ENCODE measurements around the gene RAB2B. TPM values are rescaled to one million over a fixed set of nuclear protein-coding genes. Genes with fewer than 3 reads are reported as not detected.

RAB2B gene
- total and polyA plus RNA-seq, 4 donors = 14.8 to 42.7 (median 20.4) TPM

DNA sequence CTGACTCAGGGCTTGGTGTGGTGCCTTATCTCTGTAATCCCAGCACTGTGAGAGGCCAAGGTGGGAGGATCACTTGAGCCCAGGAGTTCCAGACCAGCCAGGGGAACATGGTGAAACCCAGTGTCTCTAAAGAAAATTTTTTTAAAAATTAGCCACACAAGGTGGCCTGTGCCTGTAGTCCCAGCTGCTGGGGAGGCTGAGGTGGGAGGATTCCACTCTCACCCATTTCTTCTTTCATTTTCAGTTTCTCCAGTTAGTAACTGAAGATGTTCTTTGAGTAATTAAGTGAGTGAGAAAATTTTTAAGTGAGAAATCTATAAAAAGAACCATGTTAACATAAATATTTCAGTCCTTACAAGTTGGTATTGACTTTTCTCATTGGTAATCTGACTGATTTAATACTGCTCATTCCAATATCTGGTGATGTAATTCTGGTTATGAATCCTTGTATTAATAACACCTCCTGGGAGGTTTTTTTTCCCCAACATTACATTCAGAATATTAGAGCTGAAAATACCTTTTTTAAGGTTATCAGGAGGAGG, 28.3 kb upstream of the RAB2B start:
- DNase-seq = no peak
- no peaks in the 10 kb centered on the region for H3K9me3 ChIP-seq (ENCODE audit: control insufficient read depth in 4 of 4, insufficient read depth in 3 of 4, low read length in 3 of 4)
- peaks cover 0 to 9% (median 4%) of the 10 kb centered on the region in 5 donors for H3K4me1 ChIP-seq (ENCODE audit: control insufficient read depth in 5 of 5, insufficient read depth in 5 of 5, low read length in 5 of 5)
- no peak overlapping the region for H3K9ac ChIP-seq (ENCODE audit: insufficient read depth in 1 of 2, low read length in 2 of 2)
- ATAC-seq (ENCODE audit: insufficient read depth, low FRiP score) = no peak
- H3K27me3 ChIP-seq (ENCODE audit: control insufficient read depth in 3 of 3, insufficient read depth in 3 of 3, low read length in 2 of 3) = no peaks in the 10 kb centered on the region
- no peak overlapping the region for H3K4me3 ChIP-seq
- TF ChIP-seq CTCF (IDR thresholded peaks at IDR 0.05; ENCODE audit: control extremely low read depth, extremely low read depth) = no peak
- no peak overlapping the region for H3K27ac ChIP-seq (ENCODE audit: low read depth in 1 of 2, low read length in 1 of 2)
- peaks cover 16 to 42% (median 22%) of the 10 kb centered on the region in 4 donors for H3K36me3 ChIP-seq (ENCODE audit: control insufficient read depth in 4 of 4, insufficient read depth in 4 of 4, low read length in 4 of 4)

- no peak overlapping the region for H3K4me3 ChIP-seq
- WGBS, 2 donors = 94 to 98% methylated on average over 4 of the region's 4 CpGs
- H3K36me3 ChIP-seq (ENCODE audit: control insufficient read depth in 4 of 4, insufficient read depth in 4 of 4, low read length in 4 of 4) = peaks cover 24 to 56% (median 33%) of the 10 kb centered on the region in 4 donors
- TF ChIP-seq CTCF (IDR thresholded peaks at IDR 0.05; ENCODE audit: control extremely low read depth, extremely low read depth) = no peak
- H3K9ac ChIP-seq (ENCODE audit: insufficient read depth in 1 of 2, low read length in 2 of 2) = no peak overlapping the region
- no peak overlapping the region for H3K27ac ChIP-seq (ENCODE audit: low read depth in 1 of 2, low read length in 1 of 2)
- H3K27me3 ChIP-seq (ENCODE audit: control insufficient read depth in 3 of 3, insufficient read depth in 3 of 3, low read length in 2 of 3) = no peaks in the 10 kb centered on the region
- H3K9me3 ChIP-seq (ENCODE audit: control insufficient read depth in 4 of 4, insufficient read depth in 3 of 4, low read length in 3 of 4) = no peaks in the 10 kb centered on the region
- H3K4me1 ChIP-seq (ENCODE audit: control insufficient read depth in 5 of 5, insufficient read depth in 5 of 5, low read length in 5 of 5) = no peaks in the 10 kb centered on the region
- DNase-seq (no peak), ATAC-seq (ENCODE audit: insufficient read depth, low FRiP score) (no peak)
These were observed 26.6 kb upstream of the RAB2B start for GRCh38 chr14:21503376-21503775.

DNA sequence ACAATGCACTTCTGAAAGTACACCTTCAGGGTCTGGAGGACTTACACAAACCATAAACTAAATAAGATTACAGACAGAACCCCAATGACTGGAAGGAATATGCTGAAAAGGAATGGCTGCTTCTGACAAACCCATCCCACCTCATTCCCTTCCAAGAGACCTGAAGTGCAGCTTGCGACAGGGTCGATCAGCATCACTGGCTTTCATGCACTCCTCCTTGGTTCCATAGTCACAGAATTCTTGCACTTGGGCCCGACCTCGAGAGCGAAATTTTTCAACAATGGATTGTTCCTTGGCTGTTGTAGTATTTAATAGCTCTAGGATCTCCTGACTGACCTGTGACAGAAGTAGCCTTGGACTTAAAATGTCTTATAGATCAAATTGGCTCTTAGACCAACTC, 24.8 kb upstream of the RAB2B start:
- DNase-seq = no peak
- ATAC-seq (ENCODE audit: insufficient read depth, low FRiP score) = no peak
- H3K36me3 ChIP-seq (ENCODE audit: control insufficient read depth in 4 of 4, insufficient read depth in 4 of 4, low read length in 4 of 4) = peaks cover 27 to 65% (median 42%) of the 10 kb centered on the region in 4 donors
- H3K27me3 ChIP-seq (ENCODE audit: control insufficient read depth in 3 of 3, insufficient read depth in 3 of 3, low read length in 2 of 3) = no peaks in the 10 kb centered on the region
- no peak overlapping the region for H3K9ac ChIP-seq (ENCODE audit: insufficient read depth in 1 of 2, low read length in 2 of 2)
- TF ChIP-seq CTCF (IDR thresholded peaks at IDR 0.05; ENCODE audit: control extremely low read depth, extremely low read depth) = no peak
- H3K4me1 ChIP-seq (ENCODE audit: control insufficient read depth in 5 of 5, insufficient read depth in 5 of 5, low read length in 5 of 5) = no peaks in the 10 kb centered on the region
- 95 to 96% methylated on average over 5 of the region's 5 CpGs for WGBS, 2 donors
- no peak overlapping the region for H3K4me3 ChIP-seq
- H3K9me3 ChIP-seq (ENCODE audit: control insufficient read depth in 4 of 4, insufficient read depth in 3 of 4, low read length in 3 of 4) = no peaks in the 10 kb centered on the region
- no peak overlapping the region for H3K27ac ChIP-seq (ENCODE audit: low read depth in 1 of 2, low read length in 1 of 2)

Measured in lung (tissue), 12 donors.